Measurements from ENCODE around the gene TMEM106A.

DNA sequence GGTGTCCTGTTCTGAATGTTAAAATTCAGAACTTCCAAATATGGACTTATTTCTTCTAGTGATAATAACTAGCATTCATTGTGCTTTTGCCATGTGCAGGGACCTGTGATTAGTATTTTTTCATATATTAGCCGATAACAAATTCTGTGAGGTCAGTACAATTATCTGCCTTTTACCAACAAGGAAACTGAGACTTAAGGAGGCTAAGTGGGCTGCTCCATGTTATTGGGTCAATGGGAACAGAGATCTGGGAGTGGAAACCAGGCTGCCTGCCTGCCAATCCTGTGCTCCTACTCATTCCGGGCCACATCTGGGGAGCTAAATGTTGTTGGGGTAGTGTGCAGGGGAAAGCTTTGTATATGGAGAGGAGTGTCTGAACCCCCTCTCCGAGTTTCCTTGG, 3.7 kb downstream of the TMEM106A start:
- TF ChIP-seq POLR2A (IDR thresholded peaks at IDR 0.05; ENCODE audit: borderline replicate concordance, extremely low read depth, insufficient read depth, insufficient read length) (no peak), EZH2phosphoT487 (IDR thresholded peaks at IDR 0.05; ENCODE audit: borderline replicate concordance) (no peak)

Data from HCT116 (cell line).